WTC11 (cell line): ENCODE results near the gene ISG20L2. TPM values are rescaled to one million over a fixed set of nuclear protein-coding genes. Genes with fewer than 3 reads are reported as not detected.
A peak's percentile ranks its signal among the peaks of the same experiment; 100 is the strongest.

ENCODE experiments used
- CBFB ChIP-seq: sonication (generic); formaldehyde crosslinking; IDR thresholded peaks from 2 replicates; pipeline ENCODE4 v1.8.1; 2022; ENCODE audit warnings: mild to moderate bottlenecking, low read depth, missing genetic modification reagents
- CREM ChIP-seq: sonication (generic); formaldehyde crosslinking; IDR thresholded peaks from 2 replicates; pipeline ENCODE4 v1.8.1; 2022; ENCODE audit warnings: mild to moderate bottlenecking, missing genetic modification reagents, moderate library complexity
- FOXJ3 ChIP-seq: sonication (generic); formaldehyde crosslinking; IDR thresholded peaks from 2 replicates; pipeline ENCODE4 v1.9.0; 2021; ENCODE audit warnings: missing genetic modification reagents, mild to moderate bottlenecking, borderline replicate concordance
- FOXP1 ChIP-seq: sonication (generic); formaldehyde crosslinking; IDR thresholded peaks from 2 replicates; pipeline ENCODE4 v1.8.0; 2022; ENCODE audit warnings: missing genetic modification reagents, mild to moderate bottlenecking, moderate library complexity, borderline replicate concordance
- GRHL2 ChIP-seq: fragments of 250-450 bp; sonication (Bioruptor Pico); IDR thresholded peaks from 2 replicates; pipeline ENCODE4 v1.8.0; 2022; ENCODE audit warnings: mild to moderate bottlenecking, moderate library complexity; ENCODE audit not compliant: insufficient replicate concordance, severe bottlenecking
- GTF2I ChIP-seq: fragments of 250-450 bp; sonication (Bioruptor Pico); conservative IDR thresholded peaks from 2 replicates; pipeline ENCODE4 v1.4.0; 2021; ENCODE audit warnings: mild to moderate bottlenecking
- JUN ChIP-seq: sonication (generic); formaldehyde crosslinking; IDR thresholded peaks from 2 replicates; pipeline ENCODE4 v1.8.0; 2023; ENCODE audit warnings: mild to moderate bottlenecking, missing genetic modification reagents
- MYBL2 ChIP-seq: sonication (generic); formaldehyde crosslinking; IDR thresholded peaks from 2 replicates; pipeline ENCODE4 v1.8.1; 2023; ENCODE audit warnings: mild to moderate bottlenecking, moderate library complexity, missing genetic modification reagents
- NFE2L1 ChIP-seq: sonication (generic); formaldehyde crosslinking; IDR thresholded peaks from 2 replicates; pipeline ENCODE4 v1.8.1; 2023; ENCODE audit warnings: missing genetic modification reagents
- PRRX2 ChIP-seq: fragments of 250-450 bp; sonication (Bioruptor Pico); IDR thresholded peaks from 2 replicates; pipeline ENCODE4 v1.8.0; 2021; ENCODE audit warnings: mild to moderate bottlenecking
- SMAD3 ChIP-seq: sonication (generic); formaldehyde crosslinking; IDR thresholded peaks from 2 replicates; pipeline ENCODE4 v1.8.0; 2022; ENCODE audit warnings: missing genetic modification reagents, mild to moderate bottlenecking, borderline replicate concordance
- SOX15 ChIP-seq: fragments of 250-450 bp; sonication (Bioruptor Pico); IDR thresholded peaks from 2 replicates; pipeline ENCODE4 v1.9.0; 2021; ENCODE audit warnings: mild to moderate bottlenecking
- SP1 ChIP-seq: sonication (generic); formaldehyde crosslinking; conservative IDR thresholded peaks from 2 replicates; pipeline ENCODE4 v1.8.1; 2022; ENCODE audit warnings: missing genetic modification reagents
- ZNF317 ChIP-seq: sonication (generic); formaldehyde crosslinking; IDR thresholded peaks from 2 replicates; pipeline ENCODE4 v1.8.1; 2023; ENCODE audit warnings: low read depth, mild to moderate bottlenecking, moderate library complexity, missing genetic modification reagents, borderline replicate concordance
- ZNF416 ChIP-seq: fragments of 250-450 bp; sonication (Bioruptor Pico); IDR thresholded peaks from 2 replicates; pipeline ENCODE4 v1.9.0; 2021; ENCODE audit warnings: mild to moderate bottlenecking, inconsistent platforms
- total RNA-seq: library from RNA; stranded (reverse); gene quantifications from 3 replicates; pipeline ENCODE4 v1.2.3, GENCODE V29; 2021
- TF ChIP-seq, protein P1 (sequence below): sonication (generic); formaldehyde crosslinking; IDR thresholded peaks from 2 replicates; pipeline ENCODE4 v1.8.0; 2023; ENCODE audit warnings: mild to moderate bottlenecking, missing genetic modification reagents
- TF ChIP-seq, protein P2 (sequence below): fragments of 250-450 bp; sonication (Bioruptor Pico); IDR thresholded peaks from 2 replicates; pipeline ENCODE4 v1.8.0; 2021; ENCODE audit warnings: mild to moderate bottlenecking
- TF ChIP-seq, protein P3 (sequence below): sonication (generic); formaldehyde crosslinking; IDR thresholded peaks from 2 replicates; pipeline ENCODE4 v1.8.1; 2023; ENCODE audit warnings: mild to moderate bottlenecking, missing genetic modification reagents, moderate library complexity
- TF ChIP-seq, protein P4 (sequence below): sonication (generic); formaldehyde crosslinking; IDR thresholded peaks from 2 replicates; pipeline ENCODE4 v1.8.1; 2022; ENCODE audit warnings: mild to moderate bottlenecking, moderate library complexity, missing genetic modification reagents
- TF ChIP-seq, protein P5 (sequence below): sonication (generic); formaldehyde crosslinking; IDR thresholded peaks from 2 replicates; pipeline ENCODE4 v1.8.0; 2023; ENCODE audit warnings: missing genetic modification reagents
- TF ChIP-seq, protein P6 (sequence below): sonication (generic); formaldehyde crosslinking; IDR thresholded peaks from 2 replicates; pipeline ENCODE4 v1.8.0; 2022; ENCODE audit warnings: mild to moderate bottlenecking, missing genetic modification reagents
- TF ChIP-seq, protein P7 (sequence below): sonication (generic); formaldehyde crosslinking; IDR thresholded peaks from 2 replicates; pipeline ENCODE4 v1.8.0; 2022; ENCODE audit warnings: missing genetic modification reagents
- TF ChIP-seq, protein P8 (sequence below): sonication (generic); formaldehyde crosslinking; IDR thresholded peaks from 2 replicates; pipeline ENCODE4 v1.8.1; 2023; ENCODE audit warnings: mild to moderate bottlenecking, missing genetic modification reagents, borderline replicate concordance

The ISG20L2 gene
- total RNA-seq, 1 experiment from 2014 or later, result 43.8 TPM

DNA sequence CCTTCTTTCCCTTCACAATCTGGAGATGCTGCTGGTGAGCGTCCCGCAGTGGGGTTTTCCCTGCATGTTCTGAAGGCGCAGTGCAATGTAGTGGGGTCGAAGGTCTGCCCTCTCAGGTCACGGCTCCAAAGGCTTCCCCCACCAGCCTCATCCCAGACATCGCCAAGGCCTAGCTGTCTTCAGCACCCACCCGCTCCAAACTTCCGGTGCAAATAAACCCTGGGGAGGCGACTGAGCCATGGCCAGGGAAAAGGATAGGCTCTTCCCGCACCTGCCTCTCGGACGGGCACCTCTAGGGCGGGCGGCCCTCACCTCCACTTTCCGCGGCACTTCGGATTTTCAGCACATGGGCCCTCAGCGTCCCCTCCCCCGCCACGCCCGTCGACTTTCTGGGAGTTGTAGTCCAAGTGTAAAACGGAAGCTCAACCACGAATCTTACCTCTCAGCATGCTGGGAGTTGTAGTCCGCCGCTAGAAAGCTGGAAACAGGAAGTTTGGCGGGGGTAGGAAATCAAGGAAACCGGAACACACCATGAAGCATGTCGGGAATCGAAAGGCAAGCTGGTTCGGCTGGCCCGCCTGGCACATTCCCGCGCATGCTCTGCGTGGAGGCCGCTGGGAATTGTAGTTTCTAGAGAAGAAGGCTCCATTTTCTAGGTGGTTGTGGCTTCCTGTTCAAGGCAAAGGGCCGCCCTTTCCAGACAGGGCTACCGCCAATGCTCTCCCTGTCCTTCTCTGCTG lies 12.3 kb upstream of the ISG20L2 start, which contains the start of gene MRPL24 (continued):
- TF ChIP-seq, protein P1, sequence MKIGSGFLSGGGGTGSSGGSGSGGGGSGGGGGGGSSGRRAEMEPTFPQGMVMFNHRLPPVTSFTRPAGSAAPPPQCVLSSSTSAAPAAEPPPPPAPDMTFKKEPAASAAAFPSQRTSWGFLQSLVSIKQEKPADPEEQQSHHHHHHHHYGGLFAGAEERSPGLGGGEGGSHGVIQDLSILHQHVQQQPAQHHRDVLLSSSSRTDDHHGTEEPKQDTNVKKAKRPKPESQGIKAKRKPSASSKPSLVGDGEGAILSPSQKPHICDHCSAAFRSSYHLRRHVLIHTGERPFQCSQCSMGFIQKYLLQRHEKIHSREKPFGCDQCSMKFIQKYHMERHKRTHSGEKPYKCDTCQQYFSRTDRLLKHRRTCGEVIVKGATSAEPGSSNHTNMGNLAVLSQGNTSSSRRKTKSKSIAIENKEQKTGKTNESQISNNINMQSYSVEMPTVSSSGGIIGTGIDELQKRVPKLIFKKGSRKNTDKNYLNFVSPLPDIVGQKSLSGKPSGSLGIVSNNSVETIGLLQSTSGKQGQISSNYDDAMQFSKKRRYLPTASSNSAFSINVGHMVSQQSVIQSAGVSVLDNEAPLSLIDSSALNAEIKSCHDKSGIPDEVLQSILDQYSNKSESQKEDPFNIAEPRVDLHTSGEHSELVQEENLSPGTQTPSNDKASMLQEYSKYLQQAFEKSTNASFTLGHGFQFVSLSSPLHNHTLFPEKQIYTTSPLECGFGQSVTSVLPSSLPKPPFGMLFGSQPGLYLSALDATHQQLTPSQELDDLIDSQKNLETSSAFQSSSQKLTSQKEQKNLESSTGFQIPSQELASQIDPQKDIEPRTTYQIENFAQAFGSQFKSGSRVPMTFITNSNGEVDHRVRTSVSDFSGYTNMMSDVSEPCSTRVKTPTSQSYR (CRISPR knock-in tag), result peak; percentile 78
- TF ChIP-seq SP1, result peak; percentile 96
- TF ChIP-seq FOXP1 (CRISPR knock-in tag), result peak; percentile 74; the same call in 1 of the 2 replicates
- TF ChIP-seq SMAD3 (CRISPR knock-in tag), result peak; percentile 78; the same call in 1 of the 2 replicates
- TF ChIP-seq ZNF416, result no peak
- no peak for TF ChIP-seq GRHL2 (CRISPR knock-in tag)
- TF ChIP-seq, protein P2, sequence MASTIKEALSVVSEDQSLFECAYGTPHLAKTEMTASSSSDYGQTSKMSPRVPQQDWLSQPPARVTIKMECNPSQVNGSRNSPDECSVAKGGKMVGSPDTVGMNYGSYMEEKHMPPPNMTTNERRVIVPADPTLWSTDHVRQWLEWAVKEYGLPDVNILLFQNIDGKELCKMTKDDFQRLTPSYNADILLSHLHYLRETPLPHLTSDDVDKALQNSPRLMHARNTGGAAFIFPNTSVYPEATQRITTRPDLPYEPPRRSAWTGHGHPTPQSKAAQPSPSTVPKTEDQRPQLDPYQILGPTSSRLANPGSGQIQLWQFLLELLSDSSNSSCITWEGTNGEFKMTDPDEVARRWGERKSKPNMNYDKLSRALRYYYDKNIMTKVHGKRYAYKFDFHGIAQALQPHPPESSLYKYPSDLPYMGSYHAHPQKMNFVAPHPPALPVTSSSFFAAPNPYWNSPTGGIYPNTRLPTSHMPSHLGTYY (CRISPR knock-in tag), result 0 out of 2 replicates have a peak, but pooled peaks have one; percentile 43
- peak; percentile 76 for TF ChIP-seq PRRX2 (CRISPR knock-in tag)
- 0 out of 2 replicates have a peak, but pooled peaks have one; percentile 20 for TF ChIP-seq NFE2L1 (CRISPR knock-in tag)
- TF ChIP-seq MYBL2 (CRISPR knock-in tag), result peak; percentile 76; the same call in 1 of the 2 replicates
- no peak for TF ChIP-seq SOX15 (CRISPR knock-in tag)
- no peak for TF ChIP-seq JUN
- TF ChIP-seq FOXJ3 (CRISPR knock-in tag), result no peak
- TF ChIP-seq CBFB (CRISPR knock-in tag), result no peak
- peak; percentile 91 for TF ChIP-seq CREM (CRISPR knock-in tag)
- TF ChIP-seq, protein P3, sequence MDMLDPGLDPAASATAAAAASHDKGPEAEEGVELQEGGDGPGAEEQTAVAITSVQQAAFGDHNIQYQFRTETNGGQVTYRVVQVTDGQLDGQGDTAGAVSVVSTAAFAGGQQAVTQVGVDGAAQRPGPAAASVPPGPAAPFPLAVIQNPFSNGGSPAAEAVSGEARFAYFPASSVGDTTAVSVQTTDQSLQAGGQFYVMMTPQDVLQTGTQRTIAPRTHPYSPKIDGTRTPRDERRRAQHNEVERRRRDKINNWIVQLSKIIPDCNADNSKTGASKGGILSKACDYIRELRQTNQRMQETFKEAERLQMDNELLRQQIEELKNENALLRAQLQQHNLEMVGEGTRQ, result peak; percentile 69
- TF ChIP-seq, protein P4, sequence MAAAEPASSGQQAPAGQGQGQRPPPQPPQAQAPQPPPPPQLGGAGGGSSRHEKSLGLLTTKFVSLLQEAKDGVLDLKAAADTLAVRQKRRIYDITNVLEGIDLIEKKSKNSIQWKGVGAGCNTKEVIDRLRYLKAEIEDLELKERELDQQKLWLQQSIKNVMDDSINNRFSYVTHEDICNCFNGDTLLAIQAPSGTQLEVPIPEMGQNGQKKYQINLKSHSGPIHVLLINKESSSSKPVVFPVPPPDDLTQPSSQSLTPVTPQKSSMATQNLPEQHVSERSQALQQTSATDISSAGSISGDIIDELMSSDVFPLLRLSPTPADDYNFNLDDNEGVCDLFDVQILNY (CRISPR knock-in tag), result peak; percentile 87
- TF ChIP-seq, protein P5, sequence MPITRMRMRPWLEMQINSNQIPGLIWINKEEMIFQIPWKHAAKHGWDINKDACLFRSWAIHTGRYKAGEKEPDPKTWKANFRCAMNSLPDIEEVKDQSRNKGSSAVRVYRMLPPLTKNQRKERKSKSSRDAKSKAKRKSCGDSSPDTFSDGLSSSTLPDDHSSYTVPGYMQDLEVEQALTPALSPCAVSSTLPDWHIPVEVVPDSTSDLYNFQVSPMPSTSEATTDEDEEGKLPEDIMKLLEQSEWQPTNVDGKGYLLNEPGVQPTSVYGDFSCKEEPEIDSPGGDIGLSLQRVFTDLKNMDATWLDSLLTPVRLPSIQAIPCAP, result peak; percentile 35; the same call in 1 of the 2 replicates
- TF ChIP-seq, protein P6, sequence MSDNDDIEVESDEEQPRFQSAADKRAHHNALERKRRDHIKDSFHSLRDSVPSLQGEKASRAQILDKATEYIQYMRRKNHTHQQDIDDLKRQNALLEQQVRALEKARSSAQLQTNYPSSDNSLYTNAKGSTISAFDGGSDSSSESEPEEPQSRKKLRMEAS (CRISPR knock-in tag), result peak; percentile 94
- TF ChIP-seq, protein P7, sequence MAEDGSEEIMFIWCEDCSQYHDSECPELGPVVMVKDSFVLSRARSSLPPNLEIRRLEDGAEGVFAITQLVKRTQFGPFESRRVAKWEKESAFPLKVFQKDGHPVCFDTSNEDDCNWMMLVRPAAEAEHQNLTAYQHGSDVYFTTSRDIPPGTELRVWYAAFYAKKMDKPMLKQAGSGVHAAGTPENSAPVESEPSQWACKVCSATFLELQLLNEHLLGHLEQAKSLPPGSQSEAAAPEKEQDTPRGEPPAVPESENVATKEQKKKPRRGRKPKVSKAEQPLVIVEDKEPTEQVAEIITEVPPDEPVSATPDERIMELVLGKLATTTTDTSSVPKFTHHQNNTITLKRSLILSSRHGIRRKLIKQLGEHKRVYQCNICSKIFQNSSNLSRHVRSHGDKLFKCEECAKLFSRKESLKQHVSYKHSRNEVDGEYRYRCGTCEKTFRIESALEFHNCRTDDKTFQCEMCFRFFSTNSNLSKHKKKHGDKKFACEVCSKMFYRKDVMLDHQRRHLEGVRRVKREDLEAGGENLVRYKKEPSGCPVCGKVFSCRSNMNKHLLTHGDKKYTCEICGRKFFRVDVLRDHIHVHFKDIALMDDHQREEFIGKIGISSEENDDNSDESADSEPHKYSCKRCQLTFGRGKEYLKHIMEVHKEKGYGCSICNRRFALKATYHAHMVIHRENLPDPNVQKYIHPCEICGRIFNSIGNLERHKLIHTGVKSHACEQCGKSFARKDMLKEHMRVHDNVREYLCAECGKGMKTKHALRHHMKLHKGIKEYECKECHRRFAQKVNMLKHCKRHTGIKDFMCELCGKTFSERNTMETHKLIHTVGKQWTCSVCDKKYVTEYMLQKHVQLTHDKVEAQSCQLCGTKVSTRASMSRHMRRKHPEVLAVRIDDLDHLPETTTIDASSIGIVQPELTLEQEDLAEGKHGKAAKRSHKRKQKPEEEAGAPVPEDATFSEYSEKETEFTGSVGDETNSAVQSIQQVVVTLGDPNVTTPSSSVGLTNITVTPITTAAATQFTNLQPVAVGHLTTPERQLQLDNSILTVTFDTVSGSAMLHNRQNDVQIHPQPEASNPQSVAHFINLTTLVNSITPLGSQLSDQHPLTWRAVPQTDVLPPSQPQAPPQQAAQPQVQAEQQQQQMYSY (CRISPR knock-in tag), result peak; percentile 9; the same call in 1 of the 2 replicates
- TF ChIP-seq ZNF317 (CRISPR knock-in tag), result no peak
- TF ChIP-seq, protein P8, sequence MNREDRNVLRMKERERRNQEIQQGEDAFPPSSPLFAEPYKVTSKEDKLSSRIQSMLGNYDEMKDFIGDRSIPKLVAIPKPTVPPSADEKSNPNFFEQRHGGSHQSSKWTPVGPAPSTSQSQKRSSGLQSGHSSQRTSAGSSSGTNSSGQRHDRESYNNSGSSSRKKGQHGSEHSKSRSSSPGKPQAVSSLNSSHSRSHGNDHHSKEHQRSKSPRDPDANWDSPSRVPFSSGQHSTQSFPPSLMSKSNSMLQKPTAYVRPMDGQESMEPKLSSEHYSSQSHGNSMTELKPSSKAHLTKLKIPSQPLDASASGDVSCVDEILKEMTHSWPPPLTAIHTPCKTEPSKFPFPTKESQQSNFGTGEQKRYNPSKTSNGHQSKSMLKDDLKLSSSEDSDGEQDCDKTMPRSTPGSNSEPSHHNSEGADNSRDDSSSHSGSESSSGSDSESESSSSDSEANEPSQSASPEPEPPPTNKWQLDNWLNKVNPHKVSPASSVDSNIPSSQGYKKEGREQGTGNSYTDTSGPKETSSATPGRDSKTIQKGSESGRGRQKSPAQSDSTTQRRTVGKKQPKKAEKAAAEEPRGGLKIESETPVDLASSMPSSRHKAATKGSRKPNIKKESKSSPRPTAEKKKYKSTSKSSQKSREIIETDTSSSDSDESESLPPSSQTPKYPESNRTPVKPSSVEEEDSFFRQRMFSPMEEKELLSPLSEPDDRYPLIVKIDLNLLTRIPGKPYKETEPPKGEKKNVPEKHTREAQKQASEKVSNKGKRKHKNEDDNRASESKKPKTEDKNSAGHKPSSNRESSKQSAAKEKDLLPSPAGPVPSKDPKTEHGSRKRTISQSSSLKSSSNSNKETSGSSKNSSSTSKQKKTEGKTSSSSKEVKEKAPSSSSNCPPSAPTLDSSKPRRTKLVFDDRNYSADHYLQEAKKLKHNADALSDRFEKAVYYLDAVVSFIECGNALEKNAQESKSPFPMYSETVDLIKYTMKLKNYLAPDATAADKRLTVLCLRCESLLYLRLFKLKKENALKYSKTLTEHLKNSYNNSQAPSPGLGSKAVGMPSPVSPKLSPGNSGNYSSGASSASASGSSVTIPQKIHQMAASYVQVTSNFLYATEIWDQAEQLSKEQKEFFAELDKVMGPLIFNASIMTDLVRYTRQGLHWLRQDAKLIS (CRISPR knock-in tag), result no peak
- TF ChIP-seq GTF2I (CRISPR knock-in tag), result no peak
